HG03571 (cell line): ENCODE data around the gene KAZN.

Experiments used
- ATAC-seq: cut with Tn5 transposase; IDR thresholded peaks from one replicate; pipeline ENCODE4 v1.9.1; 2021; ENCODE audit not compliant: unreplicated experiment

KAZN gene

GRCh38 chr1:14875524-14876509 is 277.3 kb downstream of the KAZN start:
- ATAC-seq: no peak

DNA sequence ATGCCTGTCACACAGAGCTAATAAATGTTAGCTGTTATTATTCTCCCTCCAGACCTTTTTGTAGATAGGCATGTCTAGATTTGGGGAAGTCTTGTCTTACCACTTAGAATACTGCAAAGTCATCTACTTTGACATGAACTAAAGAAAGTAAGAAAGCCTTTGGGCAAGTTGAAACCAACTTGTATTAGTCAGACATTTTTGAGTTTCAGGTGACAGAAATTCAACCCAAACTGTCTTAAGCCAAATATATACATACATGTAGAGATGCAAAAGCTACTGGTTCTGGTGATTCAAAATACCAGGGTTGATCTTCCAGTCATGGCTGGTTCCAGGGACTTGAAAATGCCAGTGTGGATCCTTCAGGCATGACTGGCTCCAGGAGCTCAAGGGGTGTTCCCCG is 278.3 kb downstream of the KAZN start:
- ATAC-seq: no peak

DNA sequence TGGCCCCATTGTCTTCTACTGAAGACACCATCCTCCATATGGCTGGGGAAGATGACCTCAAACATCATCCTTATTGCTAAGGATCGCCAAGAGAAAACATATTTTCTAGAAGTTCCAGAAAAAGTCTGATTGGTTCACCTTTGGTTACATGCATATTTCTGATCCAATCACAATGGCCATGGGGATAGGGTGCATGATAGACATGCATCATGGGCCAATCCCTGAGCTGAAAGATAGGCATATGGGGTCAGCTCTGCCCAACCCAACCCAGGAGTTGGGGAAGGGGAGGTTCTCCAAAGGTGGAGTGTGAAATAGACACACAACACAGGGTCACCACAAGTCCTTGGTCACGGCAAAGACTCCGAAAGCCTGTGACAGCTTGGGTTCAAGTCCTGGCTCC is 278.7 kb downstream of the KAZN start:
- ATAC-seq: no peak

DNA sequence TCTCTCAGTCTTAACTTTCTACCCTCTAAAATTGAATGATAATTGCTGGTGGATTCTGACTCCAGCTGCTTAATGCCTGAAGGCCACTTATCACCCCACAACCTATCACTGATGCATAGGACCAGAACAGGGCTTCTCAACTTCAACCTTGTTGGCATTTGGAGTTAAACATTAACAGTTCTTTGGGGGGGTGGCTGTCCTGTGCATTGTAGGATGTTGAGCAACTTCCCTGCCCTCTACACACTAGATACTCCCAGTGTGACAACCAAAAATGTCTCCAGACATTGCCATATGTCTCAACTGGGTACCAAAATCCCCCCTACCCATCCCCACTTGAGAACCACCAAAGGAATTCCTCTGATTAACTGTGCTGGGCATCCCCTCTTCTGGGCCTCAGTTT is 279.6 kb downstream of the KAZN start:
- no peak for ATAC-seq

DNA sequence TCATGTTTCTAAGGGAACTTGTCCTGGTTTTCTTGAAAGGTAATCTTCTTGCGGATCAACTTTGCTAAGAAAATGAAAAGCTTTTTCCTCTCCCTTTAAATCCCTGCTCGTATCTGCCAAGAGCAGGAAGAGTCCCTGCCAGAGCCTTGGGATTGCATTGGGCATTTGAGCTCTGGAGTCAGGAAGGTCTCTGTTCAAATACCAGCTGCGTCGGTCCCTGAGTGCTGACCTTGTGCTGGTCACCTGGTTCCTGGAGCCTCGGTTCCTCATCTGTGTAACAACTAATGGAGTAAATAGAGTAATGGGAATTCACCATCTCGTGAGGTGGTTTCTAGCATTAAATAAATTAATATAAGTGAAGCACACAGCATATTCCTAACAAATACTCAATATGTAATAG is 280.5 kb downstream of the KAZN start:
- ATAC-seq: no peak

DNA sequence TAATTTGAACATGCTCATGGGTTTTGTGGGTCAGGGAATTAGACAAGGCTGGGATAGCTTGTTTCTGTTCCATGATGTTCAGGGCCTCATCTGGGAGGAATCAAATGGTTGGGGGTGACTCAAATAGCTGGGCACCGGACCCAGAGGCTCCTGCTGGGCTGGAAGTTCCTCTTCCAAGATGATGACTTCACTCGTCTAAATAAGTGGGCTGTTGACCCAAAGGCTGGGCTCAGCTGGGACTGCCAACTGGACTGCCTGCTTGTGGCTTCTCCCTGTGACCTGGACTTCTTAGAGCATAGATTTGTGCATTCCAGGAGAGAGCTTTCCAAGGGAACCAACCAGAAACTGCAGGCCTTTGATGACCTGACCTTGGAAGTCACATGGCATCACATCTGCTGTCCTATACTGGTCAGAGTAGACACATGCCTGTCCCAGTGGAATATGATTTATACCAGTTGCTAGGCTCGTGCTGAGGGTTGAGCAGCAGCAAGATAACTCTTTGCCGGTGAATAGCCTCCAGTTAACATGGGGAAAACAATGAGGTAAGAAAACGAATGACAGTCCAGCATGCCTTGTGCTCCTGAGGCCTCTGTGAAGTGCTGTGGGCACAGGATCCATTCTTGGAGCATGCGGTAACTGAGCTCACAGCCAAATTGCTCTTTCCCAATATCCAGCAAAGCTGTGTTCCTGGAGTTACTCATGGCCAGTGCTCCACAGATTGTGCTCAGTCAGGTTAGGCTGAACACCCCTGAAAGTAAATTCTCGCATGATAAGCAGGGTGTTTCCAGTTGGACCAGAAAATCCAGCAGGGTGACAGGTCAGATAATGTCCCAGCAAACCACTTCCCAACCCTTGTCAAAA is 282.2 kb downstream of the KAZN start:
- no peak for ATAC-seq

GRCh38 chr1:14881775-14882672 is 283.5 kb downstream of the KAZN start:
- no peak for ATAC-seq

- ATAC-seq: no peak
Observed at GRCh38 chr1:14884614-14885175, 286.2 kb downstream of the KAZN start.

DNA sequence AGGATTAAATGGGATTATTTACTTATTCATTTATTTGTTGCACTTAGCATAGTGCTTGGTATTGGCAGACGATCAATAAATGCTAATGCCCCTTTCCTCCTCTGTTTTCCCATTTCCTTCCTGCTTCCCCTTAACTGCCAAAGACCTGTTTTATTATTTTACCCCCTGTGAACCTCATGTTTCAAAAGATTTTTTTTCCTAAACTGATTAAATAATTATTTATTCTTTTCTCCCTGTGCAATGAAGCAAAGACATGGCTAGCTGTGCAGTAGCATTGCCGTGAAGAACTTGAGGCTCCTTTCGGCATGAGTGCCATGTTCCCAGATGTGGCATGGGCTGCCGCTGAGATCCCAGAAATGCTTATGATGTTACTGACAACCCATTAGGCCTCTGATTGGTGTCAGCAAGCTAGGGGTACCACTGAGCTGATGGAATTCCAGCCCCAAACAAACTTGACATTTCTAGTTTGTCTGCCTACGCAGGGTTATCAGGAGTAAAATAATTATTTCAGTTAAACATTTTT is 288.6 kb downstream of the KAZN start:
- no peak for ATAC-seq

- no peak for ATAC-seq
Observed at GRCh38 chr1:14887764-14888350, 289.4 kb downstream of the KAZN start.

DNA sequence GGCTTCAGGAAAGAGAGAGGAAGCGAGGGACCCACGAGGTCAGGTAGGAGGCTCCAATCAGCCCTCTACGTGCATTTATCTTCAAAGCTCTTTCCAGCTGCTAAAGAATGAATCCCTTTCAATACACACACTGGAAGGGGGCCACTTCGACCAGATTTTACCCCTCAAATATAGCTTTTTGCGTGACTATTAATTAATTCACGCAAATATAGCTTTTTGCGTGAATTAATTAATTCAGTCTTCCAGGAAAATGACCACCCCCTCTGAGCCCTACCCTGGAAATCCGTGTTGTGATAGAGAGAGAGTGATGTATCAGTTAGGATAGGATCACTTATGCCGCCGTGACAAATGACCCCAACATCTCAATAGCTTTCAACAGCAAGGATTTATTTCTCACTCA is 289.9 kb downstream of the KAZN start:
- ATAC-seq: no peak

- no peak for ATAC-seq
Observed at GRCh38 chr1:14889825-14890440, 291.4 kb downstream of the KAZN start.

- no peak for ATAC-seq
Observed at GRCh38 chr1:14891991-14892390, 293.5 kb downstream of the KAZN start.

GRCh38 chr1:14894811-14895560 is 296.5 kb downstream of the KAZN start:
- ATAC-seq: no peak

GRCh38 chr1:14895727-14896126 is 297.2 kb downstream of the KAZN start:
- no peak for ATAC-seq

DNA sequence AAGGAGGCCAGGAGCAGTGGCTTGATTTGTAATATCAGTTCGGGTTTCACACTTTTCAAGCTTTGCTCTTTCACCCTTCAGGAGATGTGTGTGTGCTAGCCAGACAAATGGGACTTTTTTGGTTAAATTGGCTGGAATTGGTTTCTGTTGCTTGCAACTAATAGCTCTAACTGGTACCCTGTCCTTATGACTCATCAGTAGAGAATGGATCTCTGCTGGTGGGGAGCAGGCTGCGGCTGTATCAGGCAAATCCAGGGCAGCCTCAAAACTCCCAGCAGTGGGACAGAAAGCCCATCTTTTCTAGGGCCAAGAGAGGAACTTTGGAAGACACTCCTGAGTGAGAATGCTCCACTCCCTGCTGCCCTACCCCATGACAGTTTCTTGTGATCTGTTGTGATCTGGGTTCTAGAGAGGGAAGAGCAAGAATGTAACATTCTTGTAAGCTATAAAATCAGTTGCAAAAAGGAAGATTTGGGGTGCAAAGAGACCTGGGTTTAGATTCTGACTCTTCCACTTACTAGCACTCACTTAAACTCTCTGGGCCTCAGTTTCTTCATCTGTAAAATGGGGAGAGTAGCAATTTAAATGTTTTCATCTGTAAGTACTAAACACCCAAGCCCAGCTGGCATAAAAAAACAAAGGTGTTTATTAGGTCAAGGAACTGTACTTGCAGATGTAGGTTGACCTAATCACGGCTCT is 298.0 kb downstream of the KAZN start:
- ATAC-seq: no peak

- no peak for ATAC-seq
Observed at GRCh38 chr1:14897080-14897449, 298.6 kb downstream of the KAZN start.

GRCh38 chr1:14897547-14897946 is 299.1 kb downstream of the KAZN start:
- no peak for ATAC-seq
